Renal cortical epithelial cell (primary cell): Measurements from ENCODE around the gene ZBED6. TPM values are rescaled to one million over a fixed set of nuclear protein-coding genes. Genes with fewer than 3 reads are reported as not detected.
"Not testable (repeated sequence)": the region's sequence is repeated elsewhere in the genome, so short reads cannot be mapped to it uniquely, and the experiment has no call there.

Source experiments
- DNase-seq: peaks from one replicate; pipeline ENCODE4 v3.0.0-alpha.2; 2011; ENCODE audit warnings: low read depth
- total RNA-seq: library from RNA; depleted of rRNA; stranded (reverse); fragments of >200 nt; gene quantifications from 2 replicates; pipeline ENCODE4 v1.2.3, GENCODE V29; 2014

Gene ZBED6
- total RNA-seq, 1 donor from 2014 or later: 4.3 TPM

DNA sequence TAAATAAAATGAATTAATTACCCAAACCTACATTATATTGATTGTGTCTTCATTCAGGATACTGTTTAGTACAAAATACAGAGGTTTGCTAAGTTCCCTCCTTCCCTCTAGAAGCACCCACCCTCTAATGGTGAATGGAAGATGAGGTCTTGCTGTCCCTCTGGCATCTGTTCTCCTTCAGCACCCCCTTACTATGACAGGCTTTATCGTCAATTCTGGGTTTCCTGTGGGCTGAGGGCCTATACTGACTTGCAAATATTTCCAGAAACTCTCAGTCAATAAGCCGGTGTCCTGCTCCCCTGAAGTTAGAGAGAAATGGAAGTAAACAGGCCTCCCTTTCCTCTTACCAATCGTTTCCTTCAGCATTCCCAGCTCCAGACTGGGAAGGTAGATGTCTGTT is 17.3 kb upstream of the ZBED6 start:
- DNase-seq: no peak

GRCh38 chr1:203778789-203779188 is 16.6 kb upstream of the ZBED6 start:
- no peak for DNase-seq

DNA sequence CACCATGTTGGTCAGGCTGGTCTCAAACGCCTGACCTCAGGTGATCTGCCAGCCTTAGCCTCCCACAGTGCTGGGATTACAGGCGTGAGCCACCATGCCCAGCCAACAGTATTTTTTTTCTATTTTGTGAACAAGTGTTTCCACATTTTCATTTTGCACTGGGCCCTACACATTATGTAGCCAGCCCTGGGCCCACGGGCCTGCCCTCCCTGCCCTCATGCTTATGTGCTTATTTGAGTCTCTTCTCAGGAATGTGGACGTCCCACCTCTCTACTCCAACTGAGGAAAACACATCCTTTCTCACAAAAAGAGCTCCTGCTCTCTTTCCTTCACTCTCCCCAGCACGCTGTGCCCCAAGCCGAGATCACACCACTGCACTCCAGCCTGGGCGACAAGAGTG is 13.5 kb upstream of the ZBED6 start:
- no peak for DNase-seq

DNA sequence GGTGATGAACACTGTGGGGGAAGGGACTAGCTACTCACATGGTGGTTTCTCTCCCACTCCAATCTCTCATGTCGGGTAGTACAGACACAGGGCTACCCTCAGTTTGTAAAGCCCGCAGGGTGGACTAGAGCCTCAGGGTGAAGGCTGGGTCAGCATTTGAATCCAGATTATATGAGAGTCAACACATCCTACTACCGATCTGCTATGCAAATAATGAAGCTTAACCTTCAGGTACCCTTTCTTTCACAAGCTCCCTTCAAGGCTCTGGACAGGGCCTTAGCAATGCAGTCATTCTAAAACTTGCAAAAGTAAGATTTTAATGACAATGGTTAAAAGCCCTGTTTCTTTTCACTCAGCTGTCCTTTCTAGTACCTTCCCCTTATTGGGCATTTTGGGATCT is 5.5 kb upstream of the ZBED6 start:
- no peak for DNase-seq

DNA sequence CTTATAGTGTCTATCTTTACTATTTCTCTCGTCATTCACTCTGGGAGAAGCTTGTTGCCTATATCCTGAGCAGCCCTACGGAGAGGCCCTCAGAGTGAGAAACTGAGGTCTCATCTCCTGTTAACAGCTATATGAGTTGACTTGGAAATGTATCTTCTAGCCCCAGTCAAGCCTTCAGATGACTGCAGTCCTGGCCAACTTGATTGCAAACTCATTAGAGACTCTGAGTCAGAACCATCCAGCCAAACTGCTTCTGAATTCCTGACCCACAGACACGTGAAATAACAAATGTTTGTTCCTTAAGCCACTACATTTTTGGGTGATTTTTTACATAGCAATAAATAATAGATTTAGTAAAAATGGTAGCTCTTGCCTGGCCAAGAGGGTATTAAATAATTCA is 3.9 kb upstream of the ZBED6 start:
- no peak for DNase-seq

- no peak for DNase-seq
These were observed 2.9 kb upstream of the ZBED6 start for GRCh38 chr1:203792486-203792885.

GRCh38 chr1:203793561-203793960 is 1.9 kb upstream of the ZBED6 start:
- DNase-seq: not testable (repeated sequence)

DNA sequence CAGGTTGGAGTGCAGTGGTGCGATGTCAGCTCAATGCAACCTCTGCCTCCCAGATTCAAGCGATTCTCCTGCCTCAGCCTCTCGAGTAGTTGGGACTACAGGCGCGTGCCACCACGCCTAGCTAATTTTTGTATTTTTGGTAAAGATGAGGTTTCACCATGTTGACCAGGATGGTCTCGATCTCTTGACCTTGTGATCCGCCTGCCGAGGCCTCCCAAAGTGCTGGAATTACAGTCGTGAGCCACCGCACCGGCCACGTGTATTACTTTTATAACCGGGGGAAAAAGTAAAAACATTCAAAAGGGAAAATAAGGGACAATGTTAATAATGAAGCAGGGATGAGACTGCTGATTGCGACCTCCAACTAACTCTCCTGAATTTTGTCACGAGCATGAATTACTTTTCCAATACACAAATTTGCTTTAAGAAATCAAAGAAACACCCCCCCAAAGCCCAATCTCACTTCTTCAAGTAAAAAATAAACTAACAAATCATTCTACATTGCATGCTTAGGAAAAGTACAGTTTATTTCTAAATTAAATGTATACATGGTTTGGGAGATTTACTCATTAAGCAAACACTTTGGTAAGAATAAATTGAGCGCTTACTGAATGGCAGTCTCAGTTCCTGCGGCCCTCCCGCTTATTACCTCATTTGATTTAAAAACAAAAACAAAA is 521 bp upstream of the ZBED6 start:
- DNase-seq: no peak

DNA sequence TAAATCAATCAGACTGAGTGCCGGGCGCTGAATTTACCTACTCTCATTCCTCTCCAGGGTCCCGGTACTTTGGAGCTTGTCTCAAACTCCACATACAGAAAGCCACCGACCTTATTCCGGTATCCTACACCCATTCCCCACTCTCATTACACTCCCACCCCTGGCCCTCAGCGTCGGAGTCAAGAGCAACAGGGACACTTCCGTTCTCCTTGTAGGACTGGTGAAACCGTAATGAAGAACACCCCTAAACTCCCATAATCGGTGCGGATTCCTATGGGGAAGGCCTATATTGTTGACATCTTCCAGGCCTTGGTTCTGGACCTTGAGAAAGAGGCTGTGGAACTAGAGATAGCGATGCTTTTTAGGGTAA is 798 bp downstream of the ZBED6 start:
- no peak for DNase-seq

DNA sequence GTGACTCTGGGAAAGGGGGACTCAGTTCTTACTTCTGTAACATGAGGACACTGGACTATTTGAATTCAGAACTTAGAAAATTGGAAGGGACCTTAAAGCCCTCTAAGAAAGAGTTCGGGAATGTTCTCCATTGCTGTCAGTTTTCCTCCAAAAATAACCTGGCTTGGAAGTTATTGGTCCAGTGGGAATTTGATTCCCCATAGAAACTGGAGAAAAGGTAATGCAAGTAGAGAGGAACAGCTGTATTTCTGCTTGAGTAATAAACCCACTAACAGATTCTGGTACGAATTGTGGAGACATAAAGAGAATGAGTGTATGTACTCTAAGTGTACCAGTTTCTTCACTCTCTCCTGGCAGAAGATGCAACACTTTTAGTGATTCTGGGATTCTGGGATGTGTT is 1.8 kb downstream of the ZBED6 start:
- no peak for DNase-seq

GRCh38 chr1:203797948-203798655 is 2.7 kb downstream of the ZBED6 start:
- no peak for DNase-seq

GRCh38 chr1:203799157-203799556 is 3.7 kb downstream of the ZBED6 start:
- no peak for DNase-seq

DNA sequence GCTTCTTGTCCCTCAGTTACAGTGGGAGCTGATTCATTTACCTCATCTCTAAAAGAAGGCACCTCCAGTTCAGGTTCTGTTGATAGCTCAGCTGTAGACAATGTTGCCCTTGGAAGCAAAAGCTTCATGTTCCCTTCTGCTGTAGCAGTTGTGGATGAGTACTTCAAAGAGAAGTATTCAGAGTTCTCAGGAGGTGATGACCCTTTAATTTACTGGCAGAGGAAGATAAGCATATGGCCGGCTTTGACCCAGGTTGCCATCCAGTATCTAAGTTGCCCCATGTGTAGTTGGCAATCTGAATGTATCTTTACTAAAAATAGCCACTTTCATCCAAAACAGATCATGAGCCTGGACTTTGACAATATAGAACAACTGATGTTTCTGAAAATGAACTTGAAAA is 4.5 kb downstream of the ZBED6 start:
- no peak for DNase-seq

GRCh38 chr1:203805689-203806088 is 10.3 kb downstream of the ZBED6 start:
- no peak for DNase-seq

DNA sequence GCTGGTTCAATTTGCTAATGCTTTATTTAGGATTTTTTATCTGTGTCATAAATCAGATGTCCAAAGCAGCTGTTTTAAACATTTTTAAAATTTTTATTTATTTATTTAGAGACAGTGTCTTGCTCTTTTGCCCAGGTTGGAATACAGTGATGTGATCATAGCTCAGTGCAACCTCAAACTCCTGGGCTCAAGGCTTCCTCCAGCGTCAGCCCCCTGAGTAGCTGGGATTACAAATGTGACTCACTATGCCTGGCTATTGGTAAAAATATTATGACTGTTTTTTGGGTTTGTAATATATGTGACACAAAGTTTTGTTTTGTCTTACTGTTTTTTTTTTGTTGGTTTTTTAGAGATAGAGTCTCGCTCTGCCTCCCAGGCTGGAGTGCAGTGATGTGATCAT is 11.8 kb downstream of the ZBED6 start:
- DNase-seq: no peak

DNA sequence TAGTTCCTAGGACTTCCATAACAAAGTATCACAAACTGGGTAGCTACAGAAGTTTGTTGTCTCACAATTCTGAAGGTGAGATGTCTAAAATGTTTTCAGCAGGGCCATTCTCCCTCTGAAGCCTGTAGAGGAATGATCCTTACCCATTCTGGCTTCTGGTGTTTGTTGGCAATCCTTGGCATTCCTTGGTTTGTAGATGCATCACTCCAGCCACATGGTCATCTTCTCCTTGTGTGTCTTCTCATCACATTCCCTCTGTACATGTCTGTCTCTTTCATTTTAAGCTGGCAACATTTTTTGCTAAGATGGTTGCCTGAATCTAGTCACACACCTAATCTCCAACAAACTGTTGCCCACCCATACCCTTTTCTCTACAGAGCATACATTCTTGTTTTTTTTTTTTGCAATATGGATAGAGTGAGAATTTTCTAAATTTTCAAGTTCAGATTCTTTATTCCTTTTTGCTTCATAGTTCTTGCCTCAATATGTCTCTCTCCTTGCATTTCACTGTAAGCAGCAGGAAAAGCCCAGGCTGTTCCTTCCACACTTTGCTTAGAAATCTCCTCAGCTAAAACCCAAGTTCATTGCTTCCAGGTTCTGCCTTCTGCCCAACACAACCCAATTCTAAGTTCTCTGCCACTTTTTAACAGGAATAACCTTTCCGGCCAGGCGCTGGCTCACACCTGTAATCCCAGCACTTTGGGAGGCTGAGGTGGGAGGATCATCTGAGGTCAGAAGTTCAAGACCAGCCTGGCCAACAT is 18.3 kb downstream of the ZBED6 start:
- DNase-seq: no peak

DNA sequence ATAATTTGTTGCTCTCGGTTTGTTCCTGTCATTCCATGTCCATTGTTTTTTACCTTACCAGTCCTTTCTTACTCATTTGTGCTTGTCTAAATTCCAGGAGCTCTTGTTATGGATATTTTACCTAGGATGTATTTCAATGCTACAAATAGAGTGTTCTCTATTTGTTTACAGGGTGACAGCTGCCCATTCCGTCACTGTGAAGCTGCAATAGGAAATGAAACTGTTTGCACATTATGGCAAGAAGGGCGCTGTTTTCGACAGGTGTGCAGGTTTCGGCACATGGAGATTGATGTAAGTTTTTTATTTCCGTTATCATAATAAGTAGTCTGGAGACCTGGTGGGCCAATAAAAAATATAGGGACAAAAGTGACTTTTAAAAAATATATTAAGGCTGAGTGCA is 23.0 kb downstream of the ZBED6 start:
- no peak for DNase-seq

DNA sequence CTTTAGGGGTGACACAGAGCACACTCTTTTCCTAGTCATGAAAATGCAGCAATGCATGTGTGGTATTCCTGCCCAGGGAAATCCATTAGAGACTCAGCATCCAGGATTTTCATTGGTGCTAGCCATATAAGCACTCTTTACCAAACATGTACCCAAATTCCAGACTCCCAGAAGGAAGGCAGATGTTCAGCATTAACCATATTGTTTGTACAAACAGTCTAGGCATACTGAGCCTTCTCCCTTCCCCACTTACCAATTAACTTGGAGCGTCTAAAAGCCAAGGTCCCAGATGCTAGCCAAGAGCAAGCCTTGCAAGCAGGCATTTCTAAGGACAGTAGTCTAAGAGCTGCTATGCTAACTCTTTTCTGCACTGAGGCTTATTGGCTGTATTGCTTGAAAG is 27.9 kb downstream of the ZBED6 start:
- DNase-seq: no peak

DNA sequence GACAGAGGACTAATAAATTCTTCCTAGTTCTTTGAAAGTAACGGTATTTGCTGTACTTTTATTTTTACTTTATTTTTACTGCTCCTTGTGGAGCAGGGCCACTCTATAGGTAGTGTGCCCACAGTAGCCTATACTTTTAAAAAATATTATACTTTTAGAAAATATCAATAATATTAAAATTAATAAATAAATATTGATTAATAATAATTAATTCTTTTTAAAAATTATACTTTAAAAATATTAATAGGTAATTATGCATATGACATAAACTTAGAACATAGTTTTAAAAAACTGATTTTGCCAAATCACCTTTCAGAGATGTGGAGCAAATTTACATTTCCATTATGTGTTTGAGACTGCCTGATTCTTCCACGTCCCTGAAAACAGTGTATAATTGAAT is 30.8 kb downstream of the ZBED6 start:
- no peak for DNase-seq

DNA sequence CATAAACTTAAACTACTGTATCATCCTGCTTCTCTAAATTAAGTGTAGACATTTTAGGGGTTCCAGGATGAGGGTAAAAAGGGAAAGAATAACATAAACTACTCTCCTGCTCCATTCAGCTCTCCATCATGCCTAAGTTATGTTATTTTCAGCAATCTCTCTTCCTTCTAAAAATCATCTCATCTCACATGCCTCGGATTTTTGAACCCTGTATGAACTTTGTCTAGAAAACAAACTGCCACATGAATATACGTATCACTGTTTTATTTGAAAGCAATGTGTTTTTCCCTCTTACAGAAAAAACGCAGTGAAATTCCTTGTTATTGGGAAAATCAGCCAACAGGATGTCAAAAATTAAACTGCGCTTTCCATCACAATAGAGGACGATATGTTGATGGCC is 32.6 kb downstream of the ZBED6 start:
- DNase-seq: no peak

DNA sequence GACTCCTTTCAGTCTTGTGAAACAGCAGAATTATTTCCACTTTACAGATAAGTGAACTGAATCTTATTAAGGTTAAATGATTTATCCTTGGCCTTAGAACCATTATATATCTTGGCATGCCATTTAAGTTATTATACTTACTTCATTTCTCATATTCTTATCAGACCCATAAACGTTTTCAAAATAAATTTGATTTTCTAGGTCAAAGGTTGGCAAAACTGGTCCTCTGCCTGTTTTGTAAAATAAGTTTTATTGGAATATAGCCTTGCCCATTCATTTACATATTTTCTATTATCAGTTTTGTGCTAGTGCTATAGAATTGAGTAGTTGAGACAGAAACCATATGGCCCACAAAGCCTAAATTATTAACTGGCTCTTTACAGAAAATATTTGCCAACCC is 33.1 kb downstream of the ZBED6 start:
- no peak for DNase-seq

DNA sequence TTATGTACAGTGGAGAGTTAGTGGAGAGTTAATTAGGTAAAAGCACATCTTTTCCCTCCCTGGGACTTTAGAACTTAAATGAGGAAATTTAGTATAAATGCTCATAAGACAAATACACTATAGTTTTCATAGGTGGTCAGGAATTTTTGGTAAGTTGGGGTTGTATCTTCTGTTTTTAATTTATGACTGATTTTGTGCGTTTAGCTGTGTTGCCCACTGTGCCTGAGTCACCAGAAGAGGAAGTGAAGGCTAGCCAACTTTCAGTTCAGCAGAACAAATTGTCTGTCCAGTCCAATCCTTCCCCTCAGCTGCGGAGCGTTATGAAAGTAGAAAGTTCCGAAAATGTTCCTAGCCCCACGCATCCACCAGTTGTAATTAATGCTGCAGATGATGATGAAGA is 33.8 kb downstream of the ZBED6 start:
- DNase-seq: not testable (repeated sequence)

GRCh38 chr1:203835476-203835875 is 40.1 kb downstream of the ZBED6 start:
- DNase-seq: no peak
